ENCODE results near the gene TLX2. TPM values are rescaled to one million over a fixed set of nuclear protein-coding genes. Genes with fewer than 3 reads are reported as not detected.

The TLX2 gene
- total RNA-seq, 1 donor from 2014 or later: not detected

- DNase-seq (ENCODE audit: low spot score): no peak
Measured at GRCh38 chr2:74531666-74532065, 17.4 kb downstream of the TLX2 start.

GRCh38 chr2:74532222-74532621, 18.0 kb downstream of the TLX2 start:
- no peak for DNase-seq (ENCODE audit: low spot score)

GRCh38 chr2:74533464-74533863, 19.2 kb downstream of the TLX2 start:
- DNase-seq (ENCODE audit: low spot score): no peak

- DNase-seq (ENCODE audit: low spot score): no peak
Measured at GRCh38 chr2:74534411-74534810, 20.2 kb downstream of the TLX2 start.

GRCh38 chr2:74535440-74535965, 21.3 kb downstream of the TLX2 start:
- DNase-seq (ENCODE audit: low spot score): no peak

GRCh38 chr2:74536166-74536950, 22.1 kb downstream of the TLX2 start:
- no peak for DNase-seq (ENCODE audit: low spot score)

GRCh38 chr2:74537140-74537539, 22.9 kb downstream of the TLX2 start:
- no peak for DNase-seq (ENCODE audit: low spot score)

GRCh38 chr2:74538881-74539339, 24.7 kb downstream of the TLX2 start:
- DNase-seq (ENCODE audit: low spot score): no peak

- no peak for DNase-seq (ENCODE audit: low spot score)
Measured at GRCh38 chr2:74540291-74540690, 26.0 kb downstream of the TLX2 start.

GRCh38 chr2:74542978-74543377, 28.7 kb downstream of the TLX2 start:
- DNase-seq (ENCODE audit: low spot score): no peak

GRCh38 chr2:74544634-74545033, 30.4 kb downstream of the TLX2 start:
- no peak for DNase-seq (ENCODE audit: low spot score)

- no peak for DNase-seq (ENCODE audit: low spot score)
Measured at GRCh38 chr2:74546004-74546403, 31.8 kb downstream of the TLX2 start.

GRCh38 chr2:74548285-74548899, 34.1 kb downstream of the TLX2 start:
- no peak for DNase-seq (ENCODE audit: low spot score)

GRCh38 chr2:74548900-74549826, 34.9 kb downstream of the TLX2 start:
- DNase-seq (ENCODE audit: low spot score): peak; percentile 67

- no peak for DNase-seq (ENCODE audit: low spot score)
Measured at GRCh38 chr2:74550231-74550630, 36.0 kb downstream of the TLX2 start.

- DNase-seq (ENCODE audit: low spot score): no peak
Measured at GRCh38 chr2:74551530-74551929, 37.3 kb downstream of the TLX2 start.

GRCh38 chr2:74551942-74552913, 38.0 kb downstream of the TLX2 start:
- DNase-seq (ENCODE audit: low spot score): no peak

GRCh38 chr2:74552914-74553811, 38.9 kb downstream of the TLX2 start:
- no peak for DNase-seq (ENCODE audit: low spot score)

- peak; percentile 87 for DNase-seq (ENCODE audit: low spot score)
Measured at GRCh38 chr2:74553892-74554819, 39.9 kb downstream of the TLX2 start, which contains the start of the genes DOK1 and LOXL3. DOK1 (plus strand) TSS chr2:74554720; CDS start chr2:74554755, 35 bp downstream. LOXL3 (minus strand) TSS chr2:74553942; CDS start chr2:74552634, 1,308 bp downstream.
